SJCRH30 (cell line): ENCODE results near the gene PDGFRA. TPM values are rescaled to one million over a fixed set of nuclear protein-coding genes. Genes with fewer than 3 reads are reported as not detected.

Experiments
- DNase-seq, 2 experiments: peaks; one replicate each; pipeline ENCODE4 v3.0.0-alpha.2; 2015 to 2020
- H3K27ac ChIP-seq: fragments of 250-450 bp; sonication (Bioruptor Pico); 2 replicates; pipeline ENCODE4 v1.5.1; 2020; ENCODE audit warnings: mild to moderate bottlenecking, moderate library complexity
- H3K27me3 ChIP-seq: fragments of 250-450 bp; sonication (Bioruptor Pico); 2 replicates; pipeline ENCODE4 v1.5.1; 2020; ENCODE audit warnings: mild to moderate bottlenecking, moderate library complexity
- H3K36me3 ChIP-seq: fragments of 250-450 bp; sonication (Bioruptor Pico); 2 replicates; pipeline ENCODE4 v1.5.1; 2020; ENCODE audit warnings: mild to moderate bottlenecking, moderate library complexity
- H3K4me1 ChIP-seq: fragments of 250-450 bp; sonication (Bioruptor Pico); 2 replicates; pipeline ENCODE4 v1.5.1; 2020; ENCODE audit warnings: mild to moderate bottlenecking, moderate library complexity
- H3K4me3 ChIP-seq: fragments of 250-450 bp; sonication (Bioruptor Pico); 2 replicates; pipeline ENCODE4 v1.5.1; 2020; ENCODE audit warnings: mild to moderate bottlenecking, moderate library complexity
- H3K9me3 ChIP-seq: fragments of 250-450 bp; sonication (Bioruptor Pico); replicated peaks from 2 replicates; pipeline ENCODE4 v1.5.1; 2020; ENCODE audit warnings: mild to moderate bottlenecking, moderate library complexity
- total RNA-seq: library from RNA; depleted of rRNA; stranded (reverse); fragments of >200 nt; shearing (Covaris generic); gene quantifications from 2 replicates; pipeline ENCODE4 v1.2.3, GENCODE V29; 2014; rRNA removed

Gene PDGFRA
- total RNA-seq, result 15.0 and 20.7 TPM in 2 replicates

GRCh38 chr4:54228961-54229501, at the start of gene PDGFRA:
PDGFRA (plus strand) TSS chr4:54229293; CDS start chr4:54258769, 29,476 bp downstream.
- Histone ChIP-seq H3K27ac (peak within 1 kb of the TSS; percentile 57; the same call in 1 of the 2 replicates), H3K4me1 (no peaks in the 10 kb centered on the region), H3K4me3 (peak within 1 kb of the TSS; percentile 69), H3K27me3 (no peaks in the 10 kb centered on the region), H3K9me3 (no peaks in the 10 kb centered on the region), H3K36me3 (no peaks in the 10 kb centered on the region)
- peak; percentile 61 to 74 for DNase-seq

GRCh38 chr4:54184581-54184980, 44.5 kb upstream of the PDGFRA start:
- H3K27ac ChIP-seq, result no peak overlapping the region
- H3K27me3 ChIP-seq, result no peaks in the 10 kb centered on the region
- no peaks in the 10 kb centered on the region for H3K36me3 ChIP-seq
- DNase-seq, result no peak
- no peaks in the 10 kb centered on the region for H3K9me3 ChIP-seq
- peaks cover 3% of the 10 kb centered on the region for H3K4me1 ChIP-seq
- no peak overlapping the region for H3K4me3 ChIP-seq

GRCh38 chr4:54185044-54185780, 43.9 kb upstream of the PDGFRA start:
- Histone ChIP-seq H3K27me3 (no peaks in the 10 kb centered on the region), H3K27ac (no peak overlapping the region), H3K36me3 (no peaks in the 10 kb centered on the region), H3K9me3 (no peaks in the 10 kb centered on the region), H3K4me1 (peaks cover 4% of the 10 kb centered on the region), H3K4me3 (no peak overlapping the region)
- DNase-seq, result no peak

GRCh38 chr4:54185866-54186265, 43.2 kb upstream of the PDGFRA start:
- H3K27ac ChIP-seq, result no peak overlapping the region
- peaks cover 4% of the 10 kb centered on the region for H3K4me1 ChIP-seq
- H3K4me3 ChIP-seq, result no peak overlapping the region
- no peaks in the 10 kb centered on the region for H3K27me3 ChIP-seq
- H3K9me3 ChIP-seq, result no peaks in the 10 kb centered on the region
- no peak for DNase-seq
- no peaks in the 10 kb centered on the region for H3K36me3 ChIP-seq

GRCh38 chr4:54186371-54186770, 42.7 kb upstream of the PDGFRA start:
- DNase-seq, result no peak
- H3K4me3 ChIP-seq, result no peak overlapping the region
- peaks cover 4% of the 10 kb centered on the region for H3K4me1 ChIP-seq
- no peak overlapping the region for H3K27ac ChIP-seq
- no peaks in the 10 kb centered on the region for H3K27me3 ChIP-seq
- H3K36me3 ChIP-seq, result no peaks in the 10 kb centered on the region
- H3K9me3 ChIP-seq, result no peaks in the 10 kb centered on the region

- no peak for DNase-seq
- Histone ChIP-seq H3K9me3 (no peaks in the 10 kb centered on the region), H3K36me3 (no peaks in the 10 kb centered on the region), H3K4me3 (no peak overlapping the region), H3K4me1 (peaks cover 4% of the 10 kb centered on the region), H3K27ac (no peak overlapping the region), H3K27me3 (no peaks in the 10 kb centered on the region)
Measured at GRCh38 chr4:54187148-54187547, 41.9 kb upstream of the PDGFRA start.

GRCh38 chr4:54189140-54189539, 40.0 kb upstream of the PDGFRA start:
- no peaks in the 10 kb centered on the region for H3K9me3 ChIP-seq
- H3K36me3 ChIP-seq, result no peaks in the 10 kb centered on the region
- peaks cover 4% of the 10 kb centered on the region for H3K4me1 ChIP-seq
- H3K4me3 ChIP-seq, result no peak overlapping the region
- H3K27me3 ChIP-seq, result no peaks in the 10 kb centered on the region
- H3K27ac ChIP-seq, result no peak overlapping the region
- DNase-seq, result no peak

- Histone ChIP-seq H3K4me3 (no peak overlapping the region), H3K4me1 (peaks cover 11% of the 10 kb centered on the region), H3K27me3 (no peaks in the 10 kb centered on the region), H3K9me3 (no peaks in the 10 kb centered on the region), H3K36me3 (no peaks in the 10 kb centered on the region), H3K27ac (no peak overlapping the region)
- DNase-seq, result no peak
Measured at GRCh38 chr4:54192811-54193210, 36.3 kb upstream of the PDGFRA start.

GRCh38 chr4:54197926-54198325, 31.2 kb upstream of the PDGFRA start:
- H3K27ac ChIP-seq, result peak overlapping the region; percentile 77
- DNase-seq, result peak; percentile 63 to 76
- H3K4me1 ChIP-seq, result peaks cover 15% of the 10 kb centered on the region

GRCh38 chr4:54199919-54200318, 29.2 kb upstream of the PDGFRA start:
- no peak overlapping the region for H3K4me3 ChIP-seq
- peaks cover 15% of the 10 kb centered on the region for H3K4me1 ChIP-seq
- no peak overlapping the region for H3K27ac ChIP-seq
- H3K36me3 ChIP-seq, result no peaks in the 10 kb centered on the region
- no peak for DNase-seq
- H3K9me3 ChIP-seq, result no peaks in the 10 kb centered on the region; the same call in 1 of the 2 replicates
- H3K27me3 ChIP-seq, result no peaks in the 10 kb centered on the region

More at GRCh38 chr4:54197926-54198325, 31.2 kb upstream of the PDGFRA start:
- Histone ChIP-seq H3K9me3 (no peaks in the 10 kb centered on the region; the same call in 1 of the 2 replicates), H3K27me3 (no peaks in the 10 kb centered on the region), H3K36me3 (no peaks in the 10 kb centered on the region), H3K4me3 (peak overlapping the region; percentile 42)

GRCh38 chr4:54209617-54210016, 19.5 kb upstream of the PDGFRA start:
- H3K9me3 ChIP-seq, result no peaks in the 10 kb centered on the region
- no peak overlapping the region for H3K27ac ChIP-seq
- H3K36me3 ChIP-seq, result no peaks in the 10 kb centered on the region
- no peaks in the 10 kb centered on the region for H3K4me1 ChIP-seq
- DNase-seq, result no peak
- H3K4me3 ChIP-seq, result no peak overlapping the region
- no peaks in the 10 kb centered on the region for H3K27me3 ChIP-seq

- Histone ChIP-seq H3K4me3 (no peak overlapping the region), H3K27ac (no peak overlapping the region), H3K9me3 (no peaks in the 10 kb centered on the region), H3K4me1 (0 out of 2 replicates have a peak, but pooled peaks cover 1% of the 10 kb centered on the region), H3K27me3 (no peaks in the 10 kb centered on the region; the same call in 1 of the 2 replicates), H3K36me3 (no peaks in the 10 kb centered on the region)
- DNase-seq, result no peak
Measured at GRCh38 chr4:54213001-54213400, 16.1 kb upstream of the PDGFRA start.

- H3K9me3 ChIP-seq, result no peaks in the 10 kb centered on the region
- H3K4me3 ChIP-seq, result no peak overlapping the region
- peaks cover 2% of the 10 kb centered on the region; the same call in 1 of the 2 replicates for H3K4me1 ChIP-seq
- H3K27ac ChIP-seq, result no peak overlapping the region
- no peak for DNase-seq
- no peaks in the 10 kb centered on the region for H3K36me3 ChIP-seq
- H3K27me3 ChIP-seq, result no peaks in the 10 kb centered on the region; the same call in 1 of the 2 replicates
Measured at GRCh38 chr4:54213761-54214160, 15.3 kb upstream of the PDGFRA start.

GRCh38 chr4:54215379-54216077, 13.6 kb upstream of the PDGFRA start:
- Histone ChIP-seq H3K27ac (no peak overlapping the region), H3K4me1 (peaks cover 2% of the 10 kb centered on the region; the same call in 1 of the 2 replicates), H3K4me3 (no peak overlapping the region), H3K27me3 (no peaks in the 10 kb centered on the region; the same call in 1 of the 2 replicates), H3K9me3 (no peaks in the 10 kb centered on the region), H3K36me3 (no peaks in the 10 kb centered on the region)
- no peak for DNase-seq
